Adrenal gland (tissue), 12 donors: Measurements from ENCODE around the gene TNS2. TPM values are rescaled to one million over a fixed set of nuclear protein-coding genes. Genes with fewer than 3 reads are reported as not detected.
A peak's percentile ranks its signal among the peaks of the same experiment; 100 is the strongest.

Experiments used
- DNase-seq, 7 donors: peaks; one replicate each; pipeline ENCODE4 v3.0.0-alpha.2; 2019 to 2020
- H3K27ac ChIP-seq, 5 donors: fragments of 200-600 bp; sonication (generic) in 4 of 5; 1 replicate in 3 of 5; 2 replicates in 2 of 5; pipeline versions ENCODE4 v1.5.1 to v1.8.0; 2016 to 2020; ENCODE audit warnings: mild to moderate bottlenecking in 1 of 5
- H3K27me3 ChIP-seq: fragments of 200-600 bp; 2 replicates; pipeline ENCODE4 v1.8.0; 2021
- H3K36me3 ChIP-seq, 2 donors: fragments of 200-600 bp; replicated peaks in 1 of 2; 1 replicate in 1 of 2; 2 replicates in 1 of 2; pipeline versions ENCODE4 v1.5.1 to v1.8.0; 2018 to 2022
- H3K4me1 ChIP-seq, 2 donors: fragments of 200-600 bp; replicated peaks in 1 of 2; 1 replicate in 1 of 2; 2 replicates in 1 of 2; pipeline versions ENCODE4 v1.5.1 to v1.8.0; 2018 to 2021
- H3K4me3 ChIP-seq, 4 donors: fragments of 200-600 bp; sonication (generic) in 3 of 4; one replicate each; pipeline ENCODE4 v1.5.1; 2016 to 2018
- H3K9me3 ChIP-seq, 3 donors: fragments of 200-600 bp; sonication (generic) in 1 of 3; replicated peaks in 1 of 3; 1 replicate in 2 of 3; 2 replicates in 1 of 3; pipeline versions ENCODE4 v1.5.1 to v1.8.0; 2016 to 2021
- POLR2A ChIP-seq, 2 donors: fragments of 450-650 bp; IDR thresholded peaks; one replicate each; pipeline ENCODE4 v1.6.1; 2017; ENCODE audit warnings: antibody characterized with exemption in 2 of 2, mild to moderate bottlenecking in 2 of 2, moderate library complexity in 1 of 2
- WGBS, 4 donors: extraction: QIAGEN DNeasy Blood & Tissue Kit in 2 of 4; methylation state at CpG; one replicate each; pipeline versions ENCODE4 v1.1.5 to v1.1.7; 2013 to 2017; 5-methylcytosine and 5-hydroxymethylcytosine counted together
- intact Hi-C, 2 donors: fragments of 100-400 bp; cut with DNase I; formaldehyde crosslinking; loops; one replicate each; pipeline versions ENCODE4 v1.14.1 to v1.15.0; 2022 to 2023
- polyA plus RNA-seq, 3 donors: library from polyadenylated mRNA; stranded (reverse); fragments of 200-250 nt in 2 of 3; fragments of 350-450 nt in 1 of 3; fragmentation: Illumina TruSeq in 1 of 3; extraction: RNeasy Lipid Tissue Mini Kit (QIAGEN cat#74804) in 1 of 3; gene quantifications; one replicate each; pipeline ENCODE4 v1.2.3, GENCODE V29; 2013 to 2014
- total RNA-seq, 9 donors: library from RNA; depleted of rRNA in 4 of 9; stranded (reverse); fragments of >200 nt in 4 of 9; fragments of 120-200 nt in 1 of 9; fragmentation: NEBNext Ultra II Directional in 1 of 9; extraction: Animal tissue kit (Norgen Biotek cat#: 25700) in 1 of 9; gene quantifications; one replicate each; pipeline versions ENCODE4 v1.1.0 to v1.2.4, GENCODE V29; 2013 to 2023
- TF ChIP-seq, protein P1 (sequence below), 6 experiments: fragments of 450-650 bp in 4 of 6; fragments of 200-600 bp in 2 of 6; sonication (generic) in 1 of 6; IDR thresholded peaks; 1 replicate in 5 of 6; 2 replicates in 1 of 6; pipeline versions ENCODE4 v1.5.1 to v1.8.0; 2016 to 2021; ENCODE audit warnings: antibody characterized with exemption in 6 of 6, mild to moderate bottlenecking in 2 of 6, moderate library complexity in 1 of 6
- donor health status: healthy with polysubstance abuse.
- donor health status: Bipolar disorder and iron deficiency.
- donor health status: DM: yes; HTN: yes; CAD: no.
- donor health status: DM: no; HTN: no; CAD: no.
- donor health status: DM: no; HTN: no; CAD: no.
- donor health status: DM: yes; HTN: yes; CAD: no.

TNS2 gene
- total and polyA plus RNA-seq, 12 donors = 21.8 to 1,019 (median 175) TPM

DNA sequence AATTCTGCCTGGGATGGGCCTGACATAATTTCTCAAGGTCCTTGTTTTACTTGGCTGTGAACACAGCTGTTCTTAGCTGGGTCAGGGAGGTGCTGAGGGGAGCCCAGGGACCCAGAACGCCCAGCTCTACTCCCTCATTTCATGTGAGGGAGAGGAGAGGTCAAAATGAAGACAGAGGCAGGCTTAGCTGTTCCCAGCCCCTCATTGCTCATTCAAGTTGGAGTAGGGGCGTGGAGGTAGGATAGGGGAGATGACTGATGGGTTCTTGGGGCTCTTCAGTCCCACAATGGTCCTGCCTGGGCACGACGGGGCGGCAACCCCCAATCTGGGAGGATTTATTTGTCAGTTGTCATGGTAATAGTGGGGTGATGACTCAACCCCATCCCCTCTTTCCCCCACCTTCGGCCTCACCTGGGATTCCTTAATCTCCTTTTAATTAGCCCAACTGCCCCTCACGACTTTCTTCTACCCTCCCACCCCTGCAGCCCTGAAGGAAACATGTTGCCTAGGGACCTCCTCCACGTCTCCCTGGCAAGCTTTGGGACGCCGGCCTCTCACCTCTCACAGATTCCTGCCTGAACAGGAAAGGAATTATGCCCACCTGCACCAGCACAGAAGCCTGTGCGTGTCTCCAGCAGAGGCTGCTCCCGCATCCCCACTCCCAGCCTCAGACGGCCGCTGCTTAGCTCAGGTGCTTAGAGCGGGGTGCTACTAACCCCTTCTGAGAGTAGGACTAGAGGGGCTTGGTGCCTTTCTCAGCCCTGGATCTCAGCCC is 19.1 kb downstream of the TNS2 start:
- TF ChIP-seq POLR2A (IDR thresholded peaks at IDR 0.05) = no peak
- TF ChIP-seq, protein P1, sequence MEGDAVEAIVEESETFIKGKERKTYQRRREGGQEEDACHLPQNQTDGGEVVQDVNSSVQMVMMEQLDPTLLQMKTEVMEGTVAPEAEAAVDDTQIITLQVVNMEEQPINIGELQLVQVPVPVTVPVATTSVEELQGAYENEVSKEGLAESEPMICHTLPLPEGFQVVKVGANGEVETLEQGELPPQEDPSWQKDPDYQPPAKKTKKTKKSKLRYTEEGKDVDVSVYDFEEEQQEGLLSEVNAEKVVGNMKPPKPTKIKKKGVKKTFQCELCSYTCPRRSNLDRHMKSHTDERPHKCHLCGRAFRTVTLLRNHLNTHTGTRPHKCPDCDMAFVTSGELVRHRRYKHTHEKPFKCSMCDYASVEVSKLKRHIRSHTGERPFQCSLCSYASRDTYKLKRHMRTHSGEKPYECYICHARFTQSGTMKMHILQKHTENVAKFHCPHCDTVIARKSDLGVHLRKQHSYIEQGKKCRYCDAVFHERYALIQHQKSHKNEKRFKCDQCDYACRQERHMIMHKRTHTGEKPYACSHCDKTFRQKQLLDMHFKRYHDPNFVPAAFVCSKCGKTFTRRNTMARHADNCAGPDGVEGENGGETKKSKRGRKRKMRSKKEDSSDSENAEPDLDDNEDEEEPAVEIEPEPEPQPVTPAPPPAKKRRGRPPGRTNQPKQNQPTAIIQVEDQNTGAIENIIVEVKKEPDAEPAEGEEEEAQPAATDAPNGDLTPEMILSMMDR (IDR thresholded peaks at IDR 0.05) = no peak
- intact Hi-C loops = loop anchor here (5.0 to 10.0 kb wide), 2 partner anchors 126 to 128 kb away; no protein-coding TSS in a partner anchor
- Histone ChIP-seq H3K4me1 (peaks cover 25 to 59% of the 10 kb centered on the region in 2 donors), H3K27ac (peak overlapping the region in 2 of 5 donors; percentile 41 to 83), H3K9me3 (no peaks in the 10 kb centered on the region), H3K36me3 (peaks cover 0 to 14% of the 10 kb centered on the region in 2 donors), H3K4me3 (no peak overlapping the region), H3K27me3 (no peaks in the 10 kb centered on the region)
- 72 to 76% (median 74%) methylated on average over 14 to 15 of the region's 15 CpGs for WGBS, 4 donors
- DNase-seq = peak in 3 of 7 donors; percentile 17 to 51 (median 35)

DNA sequence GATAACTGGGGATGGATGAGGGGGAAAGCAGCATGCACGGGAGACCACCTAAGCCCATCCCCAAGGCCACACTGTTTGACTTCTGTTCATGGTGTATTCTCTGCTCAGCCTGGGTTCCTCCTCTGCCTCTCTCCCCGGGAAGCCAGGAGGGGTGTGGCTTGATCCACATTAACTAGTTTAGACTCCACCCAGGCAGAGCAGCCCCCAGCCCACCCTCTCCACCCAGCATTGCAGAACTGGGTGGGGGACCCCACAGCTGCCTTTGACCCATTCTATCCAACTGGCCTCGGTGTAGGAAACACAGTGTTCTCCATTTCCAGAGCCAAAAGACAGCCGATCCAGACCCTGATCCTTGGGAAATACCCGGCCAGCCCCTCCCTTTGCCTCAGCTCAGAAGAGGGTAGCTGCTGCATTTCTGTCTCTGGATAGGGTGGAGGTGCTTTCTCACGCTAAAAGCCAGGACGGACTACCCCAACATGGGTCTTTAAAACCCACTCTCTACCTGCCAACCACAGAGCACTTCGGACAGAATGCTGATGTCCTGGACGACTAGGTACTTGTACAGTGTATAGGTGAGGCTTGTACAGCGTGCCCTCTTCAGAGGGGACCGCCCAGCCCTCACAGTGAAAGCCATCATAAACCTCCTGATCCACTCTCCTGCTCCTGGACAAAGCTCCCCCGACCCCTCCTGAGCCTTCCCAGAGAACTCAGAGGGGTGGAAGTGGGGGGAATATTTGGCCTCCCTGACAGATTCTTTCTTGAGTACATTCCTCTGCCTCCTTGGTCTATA is 20.0 kb downstream of the TNS2 start:
- WGBS, 4 donors = 72 to 85% (median 78%) methylated on average over 5 to 12 of the region's 12 CpGs
- peaks cover 25 to 61% of the 10 kb centered on the region in 2 donors for H3K4me1 ChIP-seq
- H3K27me3 ChIP-seq = no peaks in the 10 kb centered on the region
- H3K4me3 ChIP-seq = no peak overlapping the region
- TF ChIP-seq, protein P1 (IDR thresholded peaks at IDR 0.05) = no peak
- TF ChIP-seq POLR2A (IDR thresholded peaks at IDR 0.05) = no peak
- no peaks in the 10 kb centered on the region for H3K9me3 ChIP-seq
- peak in 3 of 7 donors; percentile 13 to 55 (median 38) for DNase-seq
- intact Hi-C loops = loop anchor here (5.0 to 10.0 kb wide), 2 partner anchors 125 to 127 kb away; no protein-coding TSS in a partner anchor
- H3K27ac ChIP-seq = peak overlapping the region in 2 of 5 donors; percentile 71 to 83
- peaks cover 0 to 15% of the 10 kb centered on the region in 2 donors for H3K36me3 ChIP-seq

DNA sequence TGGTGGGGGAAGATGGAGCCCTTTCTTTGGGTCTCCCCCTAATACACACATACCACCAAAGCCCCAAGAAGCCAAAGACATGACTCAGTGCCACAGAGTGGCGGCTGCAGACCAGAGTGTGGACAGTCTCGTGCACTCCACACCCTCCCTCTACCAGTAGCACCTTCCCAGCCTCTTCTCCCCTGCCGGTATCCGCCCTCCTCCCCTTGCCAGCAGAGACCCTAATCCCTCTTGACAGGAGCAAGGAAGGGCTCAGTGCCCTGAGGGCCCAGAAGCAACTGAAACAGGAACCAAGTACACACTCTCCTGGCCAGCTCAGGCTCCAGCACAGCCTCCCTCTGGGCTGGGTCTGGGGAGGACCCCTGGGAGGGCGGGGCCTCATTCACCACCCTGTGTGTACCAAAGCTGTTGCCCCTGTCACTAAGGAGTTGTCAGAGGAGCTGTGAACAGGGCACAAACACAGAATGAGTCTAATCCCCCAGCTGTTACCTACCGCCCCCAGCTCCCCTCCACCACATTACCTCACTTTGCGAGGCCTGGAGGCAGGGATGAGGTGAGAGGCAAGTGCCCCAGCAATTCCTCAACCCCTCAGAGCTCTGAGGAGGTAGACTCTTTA is 21.1 kb downstream of the TNS2 start:
- intact Hi-C loops = no loop called here
- no peaks in the 10 kb centered on the region for H3K9me3 ChIP-seq
- H3K27ac ChIP-seq = peak overlapping the region in 2 of 5 donors; percentile 71 to 83
- H3K27me3 ChIP-seq = no peaks in the 10 kb centered on the region
- peak in 1 of 7 donors; percentile 47 for DNase-seq
- TF ChIP-seq, protein P1 (IDR thresholded peaks at IDR 0.05) = no peak
- TF ChIP-seq POLR2A (IDR thresholded peaks at IDR 0.05) = no peak
- peaks cover 25 to 60% of the 10 kb centered on the region in 2 donors for H3K4me1 ChIP-seq
- WGBS, 4 donors = 68 to 97% (median 89%) methylated on average over 7 of the region's 7 CpGs
- no peak overlapping the region for H3K4me3 ChIP-seq
- H3K36me3 ChIP-seq = peaks cover 0 to 19% of the 10 kb centered on the region in 2 donors
